Stimulated activated CD8-positive, alpha-beta memory T cell treated with anti-CD3 and anti-CD28 coated beads, Interleukin-15, amount 100 ng/mL, for 1 hour (primary cell): ENCODE data around the gene LTBP1.
"Not testable (repeated sequence)": the region's sequence is repeated elsewhere in the genome, so short reads cannot be mapped to it uniquely, and the experiment has no call there.

Source experiments
- DNase-seq: peaks from one replicate; pipeline ENCODE4 v3.0.0-alpha.2; 2020; ENCODE audit warnings: low read depth

Gene LTBP1

DNA sequence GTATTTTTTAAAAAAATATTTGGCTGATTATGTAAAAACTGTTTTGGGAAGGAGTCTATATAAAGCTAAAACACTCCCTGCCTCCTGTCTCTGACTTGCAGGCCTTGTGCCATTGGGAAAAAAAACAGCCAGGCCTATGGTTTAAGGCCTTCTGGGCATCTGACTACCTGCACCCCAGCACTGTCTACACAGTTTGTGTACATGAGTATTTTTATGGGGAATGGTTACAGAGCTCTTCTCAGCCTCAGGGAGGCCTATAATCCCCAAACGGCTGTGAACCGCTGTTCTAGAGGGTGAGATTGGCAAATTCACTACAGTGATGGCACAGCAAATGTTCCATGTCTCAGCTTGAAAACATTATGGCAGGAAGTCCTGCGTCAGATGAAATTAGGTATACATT, 96.1 kb downstream of the LTBP1 start:
- DNase-seq, result no peak

DNA sequence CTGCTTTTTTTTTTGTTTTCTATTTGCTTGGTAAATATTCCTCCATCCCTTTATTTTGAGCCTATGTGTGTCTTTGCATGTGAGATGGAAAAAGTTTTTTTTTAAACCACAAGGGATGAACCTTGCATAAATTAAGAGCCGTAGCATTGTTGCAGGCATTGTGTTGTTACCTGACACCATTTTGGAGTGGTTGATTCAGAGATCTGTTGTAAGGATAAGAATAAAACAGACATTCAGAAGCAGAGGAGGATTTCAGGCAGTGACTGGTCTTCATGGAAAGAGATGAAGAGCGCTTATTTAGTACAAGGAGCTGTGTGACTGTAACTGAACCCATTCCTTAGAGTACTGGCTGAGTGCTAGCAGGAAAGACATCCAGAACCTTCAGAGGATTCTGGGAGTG, 101.2 kb downstream of the LTBP1 start:
- no peak for DNase-seq

DNA sequence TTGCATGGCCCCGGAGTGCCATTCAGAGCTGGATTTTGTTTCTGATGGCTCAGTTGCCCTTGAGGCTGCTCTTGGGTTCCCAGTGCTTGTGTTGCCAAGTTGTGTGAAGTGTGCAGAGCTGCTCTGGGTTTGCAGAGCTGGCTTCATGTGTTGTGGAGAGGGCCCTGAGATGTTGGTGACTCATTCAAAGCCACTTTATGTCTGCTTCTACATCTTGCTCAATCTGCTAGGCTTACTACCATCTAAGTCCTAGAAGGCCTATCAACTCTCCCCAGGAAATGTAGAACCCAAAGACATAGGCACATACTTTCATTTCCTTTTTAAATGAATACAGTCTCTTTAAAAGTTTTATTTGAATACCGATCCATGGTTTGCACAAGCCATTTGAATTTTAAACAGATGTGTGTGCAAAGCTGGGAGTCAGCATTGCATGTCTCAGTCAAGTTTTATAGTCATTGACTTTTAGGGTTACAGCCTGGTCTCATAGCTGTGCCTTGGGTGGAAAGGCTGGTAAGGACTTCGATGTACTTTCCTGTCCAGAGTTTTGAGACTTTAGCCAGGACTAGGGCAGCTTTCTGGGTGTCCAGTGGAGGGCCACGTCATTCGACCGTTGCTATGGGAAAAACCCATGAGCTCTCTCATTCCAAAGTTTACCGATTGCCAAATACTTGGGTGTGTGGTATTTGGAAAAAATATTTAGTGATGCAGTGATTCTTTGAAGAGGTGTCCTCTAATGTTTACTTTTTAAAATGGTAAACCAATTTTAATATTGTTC, 105.0 kb downstream of the LTBP1 start:
- no peak for DNase-seq

GRCh38 chr2:33052361-33052735, 105.6 kb downstream of the LTBP1 start:
- DNase-seq, result no peak

GRCh38 chr2:33052795-33053194, 106.0 kb downstream of the LTBP1 start:
- not testable (repeated sequence) for DNase-seq

- DNase-seq, result no peak
These were observed 109.4 kb downstream of the LTBP1 start for GRCh38 chr2:33056170-33056569.

DNA sequence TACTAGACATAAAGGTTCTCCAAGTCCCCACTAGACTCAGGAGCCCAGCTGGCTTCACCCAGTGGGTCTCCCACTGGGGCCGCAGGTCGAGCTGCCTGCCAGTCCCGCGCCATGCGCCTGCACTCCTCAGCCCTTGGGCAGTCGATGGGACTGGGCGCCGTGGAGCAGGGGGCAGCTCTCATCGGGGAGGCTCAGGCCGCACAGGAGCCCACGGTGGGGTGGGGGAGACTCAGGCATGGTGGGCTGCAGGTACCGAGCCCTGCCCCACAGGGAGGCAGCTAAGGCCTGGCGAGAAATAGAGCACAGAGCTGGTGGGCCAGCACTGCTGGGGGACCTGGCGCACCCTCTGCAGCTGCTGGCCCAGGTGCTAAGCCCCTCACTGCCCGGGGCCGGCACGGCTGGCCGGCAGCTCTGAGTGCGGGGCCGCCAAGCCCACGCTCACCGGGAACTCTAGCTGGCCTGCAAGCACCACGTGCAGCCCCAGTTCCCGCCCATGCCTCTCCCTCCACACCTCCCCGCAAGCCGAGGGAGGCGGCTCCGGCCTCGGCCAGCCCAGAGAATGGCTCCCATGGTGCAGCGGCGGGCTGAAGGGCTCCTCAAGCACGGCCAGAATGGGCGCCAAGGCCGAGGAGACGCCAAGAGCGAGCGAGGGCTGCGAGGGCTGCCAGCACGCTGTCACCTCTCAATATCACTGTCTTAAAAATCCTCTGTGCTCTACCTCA, 110.7 kb downstream of the LTBP1 start:
- DNase-seq, result not testable (repeated sequence)

DNA sequence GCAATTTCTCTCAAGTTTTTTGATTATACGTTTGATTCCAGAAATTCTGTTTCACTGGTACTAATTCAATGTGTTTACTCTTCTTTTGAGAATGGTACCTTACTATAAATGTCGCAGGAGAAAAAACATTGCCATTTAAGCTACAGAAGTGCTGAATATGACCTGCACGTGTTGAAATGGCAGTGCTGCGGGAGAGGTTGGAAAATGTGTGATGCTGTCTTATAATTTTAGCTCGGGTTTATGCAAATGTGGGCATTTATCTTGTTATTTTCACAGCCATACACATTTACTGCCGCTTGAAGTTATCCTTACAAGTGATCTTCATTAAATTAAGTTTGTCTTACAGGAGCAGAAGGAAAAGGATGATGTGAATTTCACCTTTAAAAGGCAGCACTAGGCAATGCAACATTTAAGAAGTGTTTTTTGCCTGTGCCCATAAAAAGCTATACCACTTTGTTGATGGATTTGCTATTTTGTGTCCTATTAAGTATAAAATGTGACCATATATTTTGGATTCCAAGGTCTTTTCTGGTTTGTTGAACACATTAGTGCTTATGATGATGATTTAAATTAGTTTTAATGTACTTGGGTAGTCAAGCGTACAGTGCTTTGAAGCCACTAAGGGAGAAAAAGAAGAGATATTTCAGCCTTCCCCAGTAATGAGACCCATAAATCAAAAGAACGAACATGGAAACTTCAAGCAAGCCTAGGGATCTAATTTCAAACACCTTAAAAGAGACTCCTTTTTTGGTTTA, 112.1 kb downstream of the LTBP1 start:
- no peak for DNase-seq

DNA sequence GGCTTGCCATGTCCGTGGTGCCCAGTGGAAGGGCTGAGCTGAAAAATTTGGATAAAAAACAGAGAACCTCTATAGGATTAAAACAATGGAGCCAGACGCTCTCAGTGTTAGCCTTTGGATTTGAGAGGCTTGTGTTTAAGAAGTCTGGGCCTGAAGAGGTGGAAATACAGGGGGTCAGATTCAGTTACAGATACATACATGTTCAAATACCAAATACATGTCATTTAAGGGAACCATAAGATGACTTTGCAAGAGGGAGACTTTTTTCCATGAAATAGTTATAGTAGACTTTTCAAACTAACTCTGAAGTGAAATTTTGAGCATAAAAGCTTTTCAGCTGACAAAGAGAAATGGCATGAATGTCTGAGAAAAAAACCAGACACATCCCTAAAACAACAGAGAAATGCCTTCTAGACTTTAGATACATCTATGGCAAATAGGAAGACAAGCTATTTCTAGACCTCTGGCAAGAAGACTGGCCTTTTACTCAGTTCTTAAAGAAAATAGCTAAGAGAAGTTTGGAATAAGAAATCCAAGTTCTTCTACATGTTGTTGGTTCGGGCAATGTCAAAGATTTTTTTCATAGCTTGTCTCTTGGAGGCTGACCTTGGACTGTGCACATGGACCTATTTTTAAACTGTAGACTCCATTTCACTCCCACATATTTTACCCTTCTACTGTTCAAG, 112.9 kb downstream of the LTBP1 start:
- no peak for DNase-seq

DNA sequence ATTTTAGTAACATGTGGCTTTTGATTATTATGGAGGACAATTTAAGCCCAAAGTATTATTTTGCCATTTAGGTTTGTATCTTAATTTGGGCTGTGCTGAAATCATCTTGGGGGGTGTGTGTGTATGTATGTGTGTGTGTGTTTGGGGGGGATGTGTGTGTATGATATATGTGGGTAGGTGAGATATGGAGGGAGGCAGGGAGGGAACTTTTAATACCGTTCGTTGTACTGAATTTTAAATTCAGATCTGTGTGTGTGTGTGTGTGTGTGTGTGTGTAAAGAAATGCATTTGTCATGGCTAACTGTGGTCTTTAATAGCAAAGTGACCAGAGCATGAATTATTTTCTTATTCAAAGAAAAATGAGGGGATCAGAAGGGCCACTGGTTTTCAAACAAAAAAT, 113.7 kb downstream of the LTBP1 start:
- DNase-seq, result no peak

- DNase-seq, result no peak
These were observed 116.0 kb downstream of the LTBP1 start for GRCh38 chr2:33062665-33063250.

GRCh38 chr2:33064349-33064801, 117.6 kb downstream of the LTBP1 start:
- no peak for DNase-seq

DNA sequence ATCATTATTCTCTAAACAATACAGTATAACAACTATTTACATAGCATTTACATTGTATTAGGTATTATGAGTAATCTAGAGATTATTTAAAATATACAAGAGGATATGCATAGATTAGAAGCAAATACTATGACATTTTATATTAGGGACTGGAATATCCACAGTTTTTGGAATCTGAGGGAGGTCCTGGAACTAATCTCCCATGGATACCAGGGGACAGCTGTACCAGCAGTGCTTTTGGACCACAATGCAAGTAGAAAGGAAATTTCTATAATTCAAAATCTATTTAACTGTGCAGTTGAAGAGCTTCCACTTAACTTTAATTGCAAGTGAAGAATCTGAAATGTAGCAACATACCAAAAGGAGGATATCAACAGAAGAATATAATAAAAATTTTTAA, 120.8 kb downstream of the LTBP1 start:
- DNase-seq, result no peak

DNA sequence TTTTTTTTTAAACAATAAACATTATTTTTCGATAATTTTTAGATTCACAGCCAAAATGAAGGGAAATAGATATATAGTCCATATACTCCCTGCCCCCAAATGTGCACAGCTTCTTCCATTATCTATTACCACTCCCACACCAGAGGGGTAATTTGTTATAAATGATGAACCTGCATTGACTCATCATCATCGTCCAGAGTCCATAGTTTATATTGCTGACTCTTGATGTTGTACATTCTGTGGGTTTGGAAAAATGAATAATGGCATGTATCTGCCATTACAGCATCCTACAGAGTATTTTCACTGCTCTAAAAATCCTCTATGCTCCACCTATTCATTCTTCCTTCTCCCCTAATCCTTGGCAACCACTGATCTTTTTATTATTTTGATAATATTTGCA, 121.5 kb downstream of the LTBP1 start:
- DNase-seq, result no peak

- DNase-seq, result no peak
These were observed 123.3 kb downstream of the LTBP1 start for GRCh38 chr2:33069894-33070651.

DNA sequence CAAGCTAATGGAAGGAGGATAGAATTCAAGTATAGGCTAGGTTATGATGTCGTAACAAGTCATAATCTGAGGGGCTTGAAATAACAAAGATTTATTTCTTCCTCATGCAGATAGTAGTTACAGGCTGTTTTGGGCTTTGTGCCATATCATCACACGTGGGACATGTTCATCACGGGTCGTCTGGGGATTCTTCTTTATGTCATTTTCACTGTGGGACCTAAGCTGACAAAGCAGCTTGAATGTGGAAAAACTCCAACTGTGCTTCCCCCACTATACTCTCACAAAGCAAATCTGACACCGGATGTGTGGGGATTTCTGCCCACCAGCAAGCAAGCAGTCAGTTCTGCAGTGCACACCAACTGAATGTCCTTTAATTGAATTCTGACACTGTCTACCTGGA, 124.8 kb downstream of the LTBP1 start:
- DNase-seq, result no peak

GRCh38 chr2:33072614-33073013, 125.9 kb downstream of the LTBP1 start:
- DNase-seq, result no peak

GRCh38 chr2:33073018-33073417, 126.3 kb downstream of the LTBP1 start:
- no peak for DNase-seq

DNA sequence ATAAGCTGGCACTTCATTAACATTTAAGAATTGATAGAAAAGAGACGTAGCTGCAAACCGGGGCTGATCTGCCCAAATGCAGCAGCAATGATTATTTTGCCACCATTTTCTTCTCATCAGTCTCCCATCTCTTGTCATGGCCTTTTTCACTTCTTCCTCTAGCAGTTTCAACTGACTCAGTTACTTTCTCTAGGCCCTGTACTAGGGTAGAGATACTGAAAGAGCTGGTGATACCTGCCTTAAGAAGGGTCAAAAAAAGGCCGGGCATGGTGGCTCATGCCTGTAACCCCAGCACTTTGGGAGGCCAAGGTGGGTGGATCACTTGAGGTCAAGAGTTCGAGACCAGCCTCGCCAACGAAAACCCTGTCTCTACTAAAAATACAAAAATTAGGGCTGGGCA, 127.4 kb downstream of the LTBP1 start:
- no peak for DNase-seq

DNA sequence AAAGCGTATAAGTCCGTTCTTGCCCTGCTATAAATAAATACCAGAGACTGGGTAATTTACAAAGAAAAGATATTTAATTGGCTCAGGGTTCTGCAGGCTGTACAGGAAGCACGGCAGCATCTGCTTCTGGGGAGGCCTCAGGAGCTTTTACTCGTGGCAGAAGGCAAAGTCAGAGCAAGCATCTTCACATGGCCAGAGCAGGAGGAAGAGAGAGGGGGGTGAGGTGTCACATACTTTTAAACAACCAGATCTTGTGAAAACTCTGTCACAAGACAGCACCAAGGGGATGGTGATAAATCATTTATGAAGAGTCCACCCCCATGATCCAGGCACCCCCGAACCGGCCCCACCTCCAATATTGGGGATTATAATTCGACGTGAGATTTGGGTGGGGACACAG, 130.6 kb downstream of the LTBP1 start:
- DNase-seq, result no peak

DNA sequence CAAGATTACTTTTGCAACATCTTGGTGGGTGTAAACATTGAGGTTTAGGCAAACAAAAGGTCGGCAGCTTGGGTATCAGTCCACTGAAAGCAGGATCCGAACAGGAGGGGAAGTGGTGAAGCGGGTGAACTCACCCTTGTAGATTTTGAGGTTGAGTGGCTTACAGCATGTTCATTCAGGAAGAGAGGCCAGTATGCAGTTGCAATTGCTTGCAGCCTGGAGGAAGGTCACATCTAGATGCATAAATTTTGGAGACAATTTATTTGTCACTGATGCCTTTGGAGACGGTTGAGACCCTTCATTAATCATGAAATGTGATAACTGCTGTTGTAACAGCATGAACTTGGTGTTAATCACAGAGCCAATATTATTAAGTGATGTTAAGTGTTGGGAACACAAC, 131.1 kb downstream of the LTBP1 start:
- DNase-seq, result no peak
